Activated CD4-positive, alpha-beta memory T cell treated with anti-CD3 and anti-CD28 coated beads for 36 hours (primary cell): Measurements from ENCODE around the gene BCAT1. TPM values are rescaled to one million over a fixed set of nuclear protein-coding genes. Genes with fewer than 3 reads are reported as not detected.
"Not testable (repeated sequence)": the region's sequence is repeated elsewhere in the genome, so short reads cannot be mapped to it uniquely, and the experiment has no call there.

Source experiments
- CTCF ChIA-PET: fragments of 350-600 bp; sonication (Branson Sonifier 250); formaldehyde crosslinking; loops from one replicate; lab custom pipeline; 2021; ENCODE audit warnings: antibody characterized with exemption, inconsistent platforms; lab: Charles Lee
- POLR2A ChIA-PET: fragments of 350-600 bp; sonication (Branson Sonifier 250); formaldehyde crosslinking; loops from one replicate; lab custom pipeline; 2021; ENCODE audit warnings: antibody characterized with exemption; lab: Charles Lee
- DNase-seq: peaks from one replicate; pipeline ENCODE4 v3.0.0-alpha.2; 2020
- H3K27ac Mint-ChIP-seq: one replicate; pipeline ENCODE4 v1.8.0; 2021; ENCODE audit warnings: mixed read lengths
- H3K27me3 Mint-ChIP-seq: one replicate; pipeline ENCODE4 v1.8.0; 2021; ENCODE audit warnings: mixed read lengths
- H3K36me3 Mint-ChIP-seq: one replicate; pipeline ENCODE4 v1.8.0; 2021; ENCODE audit warnings: mixed read lengths
- H3K4me1 Mint-ChIP-seq: one replicate; pipeline ENCODE4 v1.8.0; 2021; ENCODE audit warnings: low read depth, mixed read lengths
- H3K4me3 Mint-ChIP-seq: one replicate; pipeline ENCODE4 v1.8.0; 2021; ENCODE audit warnings: mild to moderate bottlenecking, mixed read lengths
- H3K9me3 Mint-ChIP-seq: one replicate; pipeline ENCODE4 v1.8.0; 2021; ENCODE audit warnings: mixed read lengths
- intact Hi-C: fragments of 100-400 bp; cut with micrococcal nuclease; formaldehyde crosslinking; loops from one replicate; pipeline ENCODE4 v1.15.1; 2023
- total RNA-seq, 2 experiments: library from RNA; stranded (reverse); gene quantifications; one replicate each; pipeline ENCODE4 v1.2.3, GENCODE V29; 2021

BCAT1 gene
- total RNA-seq, 2 experiments from 2014 or later: 17.6 to 20.4 TPM

DNA sequence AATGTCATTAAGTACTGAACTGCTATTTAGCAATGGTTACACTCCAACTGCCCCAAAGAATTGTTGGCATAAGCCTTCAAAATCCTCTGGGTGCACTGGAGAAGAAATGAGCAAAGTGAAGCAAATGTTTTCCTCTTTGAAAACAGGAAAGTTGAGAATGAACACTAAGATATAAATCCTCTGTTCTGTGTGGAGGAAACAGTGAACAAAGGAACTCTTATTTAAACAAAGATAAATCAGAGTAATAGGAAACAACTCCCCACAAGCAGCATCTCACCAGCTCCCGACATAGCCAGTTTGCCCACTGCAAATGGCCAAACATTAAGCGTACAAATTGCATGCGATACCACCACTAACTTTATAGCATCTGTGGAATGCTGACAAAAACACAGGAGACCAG lies 54.0 kb downstream of the BCAT1 start:
- Mint-ChIP-seq H3K4me3 (no peak overlapping the region), H3K27ac (no peak overlapping the region), H3K9me3 (no peaks in the 10 kb centered on the region), H3K27me3 (peaks cover 14% of the 10 kb centered on the region), H3K4me1 (peaks cover 4% of the 10 kb centered on the region), H3K36me3 (no peaks in the 10 kb centered on the region)
- DNase-seq: no peak
- ChIA-PET CTCF (no interaction called here), POLR2A (no interaction called here)
- intact Hi-C loops: no loop called here

DNA sequence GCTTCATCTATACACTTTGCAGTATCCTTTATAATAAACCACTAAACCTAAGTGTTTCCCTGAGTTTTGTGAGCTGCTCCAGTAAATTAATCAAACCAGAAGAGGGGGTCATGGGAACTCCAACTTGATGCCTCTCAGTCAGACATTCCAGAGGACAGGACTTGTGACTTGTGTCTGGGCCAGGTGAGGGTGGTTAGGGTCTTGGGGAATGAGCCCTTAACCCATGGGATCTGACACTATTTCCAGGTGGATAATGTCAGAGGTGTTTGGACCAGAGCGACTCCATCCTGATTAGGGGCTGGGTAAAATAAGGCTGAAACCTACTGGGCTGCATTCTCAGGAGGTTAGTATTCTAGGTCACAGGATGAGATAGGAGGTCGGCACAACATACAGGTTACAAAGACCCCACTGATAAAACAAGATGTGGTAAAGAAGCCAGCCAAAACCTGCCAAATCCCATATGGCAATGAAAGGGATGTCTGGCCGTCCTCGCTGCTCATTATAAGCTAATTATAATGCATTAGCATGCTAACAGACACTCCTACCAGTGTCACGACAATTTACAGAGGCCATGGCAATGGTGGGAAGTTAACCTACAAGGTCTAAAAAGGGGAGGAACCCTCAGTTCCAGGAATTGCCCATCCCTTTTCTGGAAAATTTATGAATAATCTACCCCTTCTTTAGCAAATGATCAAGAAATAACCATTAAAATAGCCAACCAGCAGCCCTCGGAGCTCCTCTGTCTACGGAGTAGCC lies 58.7 kb downstream of the BCAT1 start:
- Mint-ChIP-seq H3K27ac (no peak overlapping the region), H3K4me3 (no peak overlapping the region), H3K9me3 (no peaks in the 10 kb centered on the region), H3K36me3 (no peaks in the 10 kb centered on the region), H3K27me3 (peaks cover 9% of the 10 kb centered on the region), H3K4me1 (no peaks in the 10 kb centered on the region)
- no peak for DNase-seq
- POLR2A ChIA-PET: no interaction called here
- intact Hi-C loops: no loop called here
- CTCF ChIA-PET: no interaction called here

DNA sequence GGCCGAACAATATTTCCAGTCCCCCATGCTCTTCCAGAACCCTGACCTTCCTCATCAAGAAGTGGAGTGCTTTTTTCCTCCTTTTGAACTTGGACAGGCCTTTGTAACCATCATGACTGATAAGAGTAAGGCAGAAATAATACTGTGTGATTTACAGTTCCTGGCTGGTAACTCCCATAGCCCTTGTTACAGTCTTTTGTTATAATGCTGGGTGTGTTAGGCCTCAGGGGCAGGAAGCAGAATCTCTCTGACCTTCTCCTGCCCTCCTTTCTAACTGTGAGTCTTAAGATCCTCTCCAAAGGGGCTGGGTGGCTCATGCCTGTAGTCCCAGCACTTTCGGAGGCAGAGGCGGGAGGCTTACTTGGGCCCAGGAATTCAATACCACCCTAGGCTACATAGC lies 59.5 kb downstream of the BCAT1 start:
- no peaks in the 10 kb centered on the region for H3K4me1 Mint-ChIP-seq
- peaks cover 5% of the 10 kb centered on the region for H3K27me3 Mint-ChIP-seq
- intact Hi-C loops: no loop called here
- no peaks in the 10 kb centered on the region for H3K36me3 Mint-ChIP-seq
- CTCF ChIA-PET: no interaction called here
- DNase-seq: no peak
- H3K9me3 Mint-ChIP-seq: no peaks in the 10 kb centered on the region
- POLR2A ChIA-PET: no interaction called here
- no peak overlapping the region for H3K27ac Mint-ChIP-seq
- no peak overlapping the region for H3K4me3 Mint-ChIP-seq

DNA sequence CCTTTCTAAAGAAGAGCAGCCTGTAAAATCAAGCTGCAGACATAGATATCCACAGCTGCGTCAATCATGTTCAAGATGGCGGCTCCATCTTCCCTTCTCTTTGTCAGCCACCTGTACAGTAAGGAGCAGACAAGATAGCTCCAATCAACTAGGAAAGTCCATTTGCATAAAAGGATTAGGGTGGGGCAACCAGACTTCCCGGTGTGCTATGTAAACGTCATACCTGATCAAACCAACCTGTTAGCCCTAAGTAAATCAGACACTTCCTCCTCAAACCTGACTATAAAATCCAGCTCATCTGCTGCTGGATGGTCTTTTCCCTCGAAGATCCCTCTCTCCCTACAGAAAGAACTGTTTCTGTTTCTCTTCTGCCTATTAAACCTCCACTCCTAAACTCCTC lies 60.1 kb downstream of the BCAT1 start:
- ChIA-PET POLR2A (no interaction called here), CTCF (no interaction called here)
- Mint-ChIP-seq H3K9me3 (no peaks in the 10 kb centered on the region), H3K27me3 (peaks cover 2% of the 10 kb centered on the region), H3K36me3 (no peaks in the 10 kb centered on the region), H3K4me1 (no peaks in the 10 kb centered on the region), H3K4me3 (no peak overlapping the region), H3K27ac (no peak overlapping the region)
- intact Hi-C loops: no loop called here
- no peak for DNase-seq

DNA sequence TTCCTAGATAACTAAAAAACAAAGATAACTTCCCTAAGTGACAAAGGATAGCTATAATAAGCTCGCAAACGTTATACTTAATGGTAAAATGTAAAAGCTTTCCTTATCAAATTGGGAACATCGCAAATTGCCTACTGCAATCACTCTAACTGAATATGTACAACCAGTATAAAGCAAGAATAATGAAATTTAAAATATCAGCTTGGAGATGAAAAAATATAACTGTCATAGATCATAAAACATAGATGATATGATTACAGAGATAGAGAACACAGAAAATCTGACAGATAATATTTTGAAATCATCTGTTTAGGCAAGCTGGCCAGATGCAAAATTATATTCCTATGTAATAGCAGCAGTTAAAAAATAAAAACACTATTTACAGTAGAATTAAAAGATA lies 64.0 kb downstream of the BCAT1 start:
- CTCF ChIA-PET: interaction anchor here (0.5 kb wide), 1 partner anchor 116 kb away, joined by 3 read pairs; no protein-coding TSS in a partner anchor
- H3K4me3 Mint-ChIP-seq: no peak overlapping the region
- POLR2A ChIA-PET: no interaction called here

DNA sequence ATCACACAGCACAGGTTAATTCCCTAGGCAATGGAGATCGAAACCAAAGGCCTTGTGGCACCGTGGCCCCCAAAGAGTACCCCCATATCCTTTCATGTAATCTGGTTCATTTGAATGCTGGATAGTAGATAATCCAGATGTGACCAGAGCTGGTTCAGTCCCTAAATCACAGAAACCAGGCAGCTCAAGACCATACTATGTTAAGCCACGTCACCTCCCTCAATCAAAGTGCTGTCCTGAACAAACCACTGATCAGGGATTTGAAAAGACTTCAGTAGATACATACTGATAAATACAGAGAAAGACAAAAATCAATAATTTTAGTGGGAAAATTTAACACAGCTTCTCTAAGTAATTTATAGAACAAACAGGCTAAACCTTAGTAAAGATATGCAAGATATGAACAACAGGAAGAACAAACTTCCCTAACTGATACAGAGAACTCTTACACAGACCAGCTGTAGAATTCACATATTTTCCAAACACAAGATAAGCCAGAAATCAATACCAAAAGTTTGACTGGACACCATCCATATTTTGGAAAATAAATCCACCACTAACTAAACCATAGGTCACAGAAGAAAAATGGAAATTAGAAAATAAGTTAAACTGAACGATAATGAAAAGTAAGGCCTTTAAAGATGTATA lies 67.1 kb downstream of the BCAT1 start:
- no peak for DNase-seq
- Mint-ChIP-seq H3K9me3 (no peaks in the 10 kb centered on the region), H3K27me3 (no peaks in the 10 kb centered on the region), H3K4me1 (no peaks in the 10 kb centered on the region), H3K36me3 (no peaks in the 10 kb centered on the region), H3K27ac (no peak overlapping the region), H3K4me3 (no peak overlapping the region)
- ChIA-PET CTCF (no interaction called here), POLR2A (no interaction called here)
- intact Hi-C loops: no loop called here

More for the DNA sequence above, 64.0 kb downstream of the BCAT1 start:
- H3K4me1 Mint-ChIP-seq: no peaks in the 10 kb centered on the region
- no peaks in the 10 kb centered on the region for H3K9me3 Mint-ChIP-seq
- intact Hi-C loops: no loop called here
- DNase-seq: no peak
- no peaks in the 10 kb centered on the region for H3K36me3 Mint-ChIP-seq
- no peaks in the 10 kb centered on the region for H3K27me3 Mint-ChIP-seq
- no peak overlapping the region for H3K27ac Mint-ChIP-seq

DNA sequence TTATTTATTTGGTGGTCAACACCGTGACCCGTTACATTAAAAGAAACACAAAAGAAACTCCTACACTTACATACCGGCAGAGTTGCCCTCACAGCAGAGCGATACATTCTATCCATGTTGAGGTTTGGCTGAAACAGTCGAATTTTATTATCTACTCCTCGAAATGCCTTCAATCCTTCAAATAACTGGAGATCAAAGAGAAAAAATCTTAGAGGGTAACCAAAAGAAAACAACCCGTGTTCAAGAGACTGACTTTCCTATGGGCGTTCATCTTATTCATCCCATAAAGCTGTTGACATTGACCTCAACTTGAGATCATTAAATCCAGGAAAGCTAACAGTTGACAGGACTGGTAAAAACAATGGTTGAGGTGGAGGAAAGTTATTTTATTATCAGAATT lies 67.7 kb downstream of the BCAT1 start:
- no peak for DNase-seq
- Mint-ChIP-seq H3K4me1 (no peaks in the 10 kb centered on the region), H3K27me3 (no peaks in the 10 kb centered on the region), H3K4me3 (no peak overlapping the region), H3K27ac (no peak overlapping the region), H3K9me3 (no peaks in the 10 kb centered on the region), H3K36me3 (no peaks in the 10 kb centered on the region)
- intact Hi-C loops: no loop called here
- CTCF ChIA-PET: no interaction called here
- POLR2A ChIA-PET: no interaction called here

DNA sequence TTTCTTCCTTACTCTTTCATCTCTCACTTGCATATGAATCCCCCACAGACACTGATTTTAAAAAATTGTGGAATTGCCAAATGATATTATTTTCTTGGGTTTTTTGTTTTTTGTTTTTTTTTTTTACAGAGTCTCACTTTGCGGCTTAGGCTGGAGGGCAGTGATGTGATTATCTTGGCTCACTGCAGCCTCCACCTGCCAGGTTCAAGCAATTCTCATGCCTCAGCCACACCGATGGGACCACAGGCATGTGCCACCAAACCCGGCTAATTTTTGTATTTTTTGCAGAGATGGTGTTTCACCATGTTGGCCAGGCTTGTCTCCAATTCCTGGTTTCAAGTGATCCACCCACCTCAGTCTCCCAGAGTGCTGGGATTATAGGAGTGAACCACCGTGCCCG lies 68.2 kb downstream of the BCAT1 start:
- no peaks in the 10 kb centered on the region for H3K9me3 Mint-ChIP-seq
- no peaks in the 10 kb centered on the region for H3K27me3 Mint-ChIP-seq
- H3K4me1 Mint-ChIP-seq: no peaks in the 10 kb centered on the region
- no peak overlapping the region for H3K27ac Mint-ChIP-seq
- POLR2A ChIA-PET: no interaction called here
- DNase-seq: no peak
- intact Hi-C loops: no loop called here
- no peaks in the 10 kb centered on the region for H3K36me3 Mint-ChIP-seq
- H3K4me3 Mint-ChIP-seq: no peak overlapping the region
- CTCF ChIA-PET: no interaction called here

DNA sequence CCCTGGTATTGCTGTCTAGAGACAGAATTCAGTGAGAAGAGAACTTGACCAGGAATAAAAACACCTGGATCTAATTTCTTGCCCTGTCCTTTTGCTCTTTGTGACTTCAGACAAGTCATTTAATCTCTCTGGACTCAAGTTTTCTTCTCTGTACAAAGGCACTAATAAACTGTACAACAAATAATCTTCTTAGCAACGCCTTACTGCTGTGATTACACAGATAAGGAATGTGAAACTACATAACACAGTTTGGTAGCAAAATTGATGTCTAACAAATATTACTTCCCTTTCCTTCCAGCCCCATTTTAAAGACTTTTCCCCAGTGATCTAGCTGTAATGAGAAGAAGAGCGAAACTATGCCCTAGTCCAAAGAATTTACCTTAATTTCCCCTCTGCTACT lies 69.3 kb downstream of the BCAT1 start:
- intact Hi-C loops: no loop called here
- ChIA-PET CTCF (no interaction called here), POLR2A (no interaction called here)
- Mint-ChIP-seq H3K36me3 (no peaks in the 10 kb centered on the region), H3K4me3 (no peak overlapping the region), H3K27ac (no peak overlapping the region), H3K4me1 (no peaks in the 10 kb centered on the region), H3K27me3 (no peaks in the 10 kb centered on the region), H3K9me3 (no peaks in the 10 kb centered on the region)
- no peak for DNase-seq

DNA sequence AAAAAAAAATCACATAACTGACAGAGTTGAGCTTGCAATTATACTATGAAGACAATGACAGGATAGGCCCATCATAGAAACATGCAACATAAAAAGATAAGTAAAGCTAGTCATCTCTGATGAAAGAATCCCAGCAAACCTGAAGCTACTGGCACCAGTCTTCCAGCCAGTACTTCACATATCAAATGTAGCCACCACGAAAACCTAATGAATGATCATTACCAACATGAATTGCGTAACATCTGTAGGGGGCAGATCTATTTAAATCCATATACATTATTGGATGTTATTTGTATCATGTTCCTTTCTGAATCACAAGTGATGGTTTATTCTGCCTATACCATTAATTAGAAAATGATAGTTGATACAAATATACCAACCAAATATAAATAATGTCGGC lies 73.9 kb downstream of the BCAT1 start:
- intact Hi-C loops: no loop called here
- ChIA-PET POLR2A (no interaction called here), CTCF (no interaction called here)
- no peak for DNase-seq
- Mint-ChIP-seq H3K27ac (no peak overlapping the region), H3K4me3 (no peak overlapping the region), H3K36me3 (no peaks in the 10 kb centered on the region), H3K9me3 (no peaks in the 10 kb centered on the region), H3K27me3 (no peaks in the 10 kb centered on the region), H3K4me1 (no peaks in the 10 kb centered on the region)

DNA sequence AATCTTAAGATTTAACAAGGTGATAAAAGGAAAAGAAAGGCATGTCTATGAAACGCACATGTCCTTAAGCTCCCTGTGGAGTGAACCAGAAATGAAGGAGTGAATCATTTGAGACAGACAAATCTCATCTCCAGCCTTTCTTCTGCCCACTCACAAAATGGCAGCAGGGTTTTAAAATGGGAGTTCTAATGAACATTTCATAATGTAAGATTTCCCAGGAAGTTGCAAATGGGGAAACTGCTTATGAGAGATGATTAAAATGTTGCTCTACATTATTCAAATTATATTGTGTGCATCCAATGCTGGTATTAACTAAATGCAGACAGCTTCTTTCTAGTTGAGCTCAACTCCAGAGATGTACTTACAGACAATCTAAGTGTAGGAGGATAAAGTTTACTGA lies 76.7 kb downstream of the BCAT1 start:
- H3K4me1 Mint-ChIP-seq: no peaks in the 10 kb centered on the region
- no peak for DNase-seq
- ChIA-PET CTCF (no interaction called here), POLR2A (no interaction called here)
- H3K4me3 Mint-ChIP-seq: no peak overlapping the region
- no peaks in the 10 kb centered on the region for H3K9me3 Mint-ChIP-seq
- no peaks in the 10 kb centered on the region for H3K36me3 Mint-ChIP-seq
- H3K27ac Mint-ChIP-seq: no peak overlapping the region
- no peaks in the 10 kb centered on the region for H3K27me3 Mint-ChIP-seq
- intact Hi-C loops: no loop called here

DNA sequence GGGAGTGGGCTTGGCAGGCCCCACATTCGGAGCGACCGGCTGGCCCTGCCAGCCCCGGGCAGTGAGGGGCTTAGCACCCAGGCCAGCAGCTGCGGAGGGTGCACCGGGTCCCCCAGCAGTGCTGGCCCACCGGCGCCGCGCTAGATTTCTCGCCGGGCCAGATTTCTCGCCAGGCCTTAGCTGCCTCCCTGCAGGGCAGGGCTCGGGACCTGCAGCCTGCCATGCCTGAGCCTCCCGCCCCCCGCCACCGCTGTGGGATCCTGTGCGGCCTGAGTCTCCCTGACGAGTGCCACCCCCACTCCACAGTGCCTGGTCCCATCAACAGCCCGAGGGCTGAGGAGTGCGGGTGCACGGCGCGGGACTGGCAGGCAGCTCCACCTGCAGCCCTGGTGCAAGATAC lies 82.8 kb downstream of the BCAT1 start:
- H3K27ac Mint-ChIP-seq, DNase-seq, POLR2A ChIA-PET, H3K4me1 Mint-ChIP-seq, H3K36me3 Mint-ChIP-seq, CTCF ChIA-PET, H3K4me3 Mint-ChIP-seq, intact Hi-C loops, H3K27me3 Mint-ChIP-seq, H3K9me3 Mint-ChIP-seq: not testable (repeated sequence)

DNA sequence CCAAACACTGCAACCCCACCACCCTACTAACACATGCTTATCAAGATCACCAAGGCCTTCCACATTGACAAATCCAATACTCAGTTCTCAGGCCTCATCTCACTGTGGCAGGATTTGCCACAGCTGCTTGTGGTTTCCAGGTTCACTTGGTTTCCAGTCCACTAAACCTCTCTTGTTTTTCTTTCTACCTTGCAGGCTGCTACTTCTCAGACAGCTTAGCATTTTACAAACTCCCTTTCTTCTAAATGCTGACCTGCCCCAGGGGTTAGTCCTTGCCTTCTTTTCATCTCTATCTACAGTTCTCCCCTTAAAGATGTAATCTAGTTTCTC lies 84.1 kb downstream of the BCAT1 start:
- DNase-seq: no peak
- H3K9me3 Mint-ChIP-seq: peaks cover 12% of the 10 kb centered on the region
- H3K27me3 Mint-ChIP-seq: peaks cover 2% of the 10 kb centered on the region
- CTCF ChIA-PET: no interaction called here
- intact Hi-C loops: no loop called here
- no peaks in the 10 kb centered on the region for H3K36me3 Mint-ChIP-seq
- peaks cover 5% of the 10 kb centered on the region for H3K4me1 Mint-ChIP-seq
- no peak overlapping the region for H3K4me3 Mint-ChIP-seq
- POLR2A ChIA-PET: no interaction called here
- no peak overlapping the region for H3K27ac Mint-ChIP-seq
